Measurements from ENCODE around the gene NCKAP5.

NCKAP5 gene

GRCh38 chr2:132752421-132753206 lies 815.6 kb downstream of the NCKAP5 start:
- DNase-seq (ENCODE audit: low read depth), result no peak

DNA sequence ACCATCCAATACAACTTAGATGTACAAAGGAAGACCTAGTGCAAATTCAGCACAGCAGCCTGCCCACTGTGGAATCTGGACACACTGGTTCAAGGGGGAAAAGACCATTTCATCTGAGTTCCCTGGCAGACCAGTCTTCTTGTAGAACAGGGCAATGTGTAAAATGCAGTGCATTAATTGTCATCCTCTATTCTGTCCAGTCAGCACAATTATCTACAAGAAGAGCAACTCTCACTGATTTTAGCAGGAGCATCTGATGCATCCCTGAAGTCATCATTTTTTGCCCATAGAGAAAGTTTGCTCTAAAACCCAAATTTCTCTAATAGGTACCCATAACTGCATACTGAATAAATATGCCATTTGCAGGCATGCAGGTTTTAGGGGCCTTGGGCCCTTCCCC lies 816.4 kb downstream of the NCKAP5 start:
- no peak for DNase-seq (ENCODE audit: low read depth)

GRCh38 chr2:132750606-132751005 lies 817.7 kb downstream of the NCKAP5 start:
- no peak for DNase-seq (ENCODE audit: low read depth)

- no peak for DNase-seq (ENCODE audit: low read depth)
Observed at GRCh38 chr2:132747046-132747445, 821.2 kb downstream of the NCKAP5 start.

DNA sequence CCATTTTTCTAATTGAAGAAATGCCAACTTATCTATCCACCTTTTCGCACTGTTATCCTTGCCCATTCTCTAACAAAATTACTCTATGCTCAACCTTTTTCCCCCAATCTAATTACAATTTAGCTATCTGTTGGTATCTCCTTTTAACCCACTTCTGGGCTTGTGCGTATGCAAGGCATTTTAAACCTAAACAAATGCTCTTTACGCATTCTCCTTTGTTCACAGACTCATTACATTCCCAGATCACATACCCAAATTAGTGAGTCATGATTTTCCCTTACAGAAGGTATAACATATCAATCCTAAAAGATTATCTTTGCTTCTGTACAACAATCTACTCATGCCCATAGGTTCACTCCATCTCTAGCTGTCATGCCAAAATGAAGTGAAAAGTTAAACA lies 826.5 kb downstream of the NCKAP5 start:
- no peak for DNase-seq (ENCODE audit: low read depth)

DNA sequence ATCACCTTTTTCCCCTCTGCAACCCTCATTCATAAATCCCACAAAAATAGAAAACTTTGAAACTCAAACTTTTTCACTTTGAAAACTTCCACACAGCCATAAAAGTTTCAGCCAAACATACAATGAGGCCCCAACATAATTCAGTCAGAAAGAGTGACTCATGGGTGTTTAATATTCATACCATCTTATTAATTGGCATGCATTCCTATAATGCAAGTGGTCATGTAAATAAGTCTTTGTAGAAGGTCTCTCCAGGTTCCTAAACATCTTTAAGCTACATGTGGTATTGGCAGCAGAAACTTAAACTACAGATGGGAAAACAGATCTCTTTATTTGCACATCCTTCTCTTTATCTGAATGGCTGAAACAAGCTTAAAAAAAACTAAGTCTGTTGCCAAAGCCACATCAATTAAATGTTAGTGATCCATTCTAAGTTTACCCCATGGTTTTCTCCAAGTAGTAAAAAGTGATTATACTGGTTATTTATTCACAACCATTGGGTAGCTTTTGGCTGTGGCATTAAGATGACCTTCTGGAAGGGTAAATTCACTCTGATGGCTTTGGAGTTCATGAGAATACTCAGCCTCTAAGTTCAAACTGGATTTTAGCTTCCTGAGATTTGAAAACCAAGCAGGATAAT lies 828.1 kb downstream of the NCKAP5 start:
- DNase-seq (ENCODE audit: low read depth), result no peak

GRCh38 chr2:132738223-132738622 lies 830.0 kb downstream of the NCKAP5 start:
- no peak for DNase-seq (ENCODE audit: low read depth)

DNA sequence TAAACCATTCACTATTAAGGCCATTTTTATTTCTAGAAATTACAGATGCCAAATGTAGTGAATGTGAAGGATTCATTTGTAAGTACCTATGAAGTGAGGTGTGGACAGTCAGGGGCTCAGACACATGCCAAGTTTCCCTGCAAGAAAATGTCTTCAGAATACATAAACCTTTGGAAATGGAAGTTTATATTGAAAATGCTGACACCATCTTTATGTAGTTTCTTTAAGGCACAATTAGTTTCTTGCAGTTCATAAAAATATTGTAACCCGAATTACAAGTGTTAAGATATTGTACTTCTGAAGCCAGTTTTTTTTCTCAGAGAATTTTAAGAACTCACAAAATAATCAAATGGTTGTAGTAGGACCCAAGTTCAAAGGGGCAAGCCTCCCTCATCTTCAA lies 832.2 kb downstream of the NCKAP5 start:
- DNase-seq (ENCODE audit: low read depth), result no peak

GRCh38 chr2:132734961-132735360 lies 833.3 kb downstream of the NCKAP5 start:
- DNase-seq (ENCODE audit: low read depth), result no peak

DNA sequence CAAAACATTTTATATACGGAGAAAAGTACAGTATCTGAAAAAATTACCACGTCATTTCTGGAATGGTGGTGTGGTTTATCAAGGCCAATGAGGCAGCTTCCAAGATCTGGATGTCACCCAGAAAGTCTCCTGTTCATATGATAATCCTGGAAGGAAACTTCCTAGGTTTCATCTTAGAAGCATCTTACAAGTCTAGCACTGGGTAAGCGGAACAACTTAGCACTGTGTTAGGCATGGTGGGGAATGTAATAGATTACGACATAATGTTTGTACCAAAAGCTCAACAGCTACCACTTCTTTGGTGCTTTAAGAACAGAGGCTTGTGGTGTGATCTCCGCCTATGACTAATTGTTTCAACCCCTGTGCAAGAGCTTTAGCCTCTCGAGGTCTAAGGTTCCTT lies 835.2 kb downstream of the NCKAP5 start:
- no peak for DNase-seq (ENCODE audit: low read depth)

DNA sequence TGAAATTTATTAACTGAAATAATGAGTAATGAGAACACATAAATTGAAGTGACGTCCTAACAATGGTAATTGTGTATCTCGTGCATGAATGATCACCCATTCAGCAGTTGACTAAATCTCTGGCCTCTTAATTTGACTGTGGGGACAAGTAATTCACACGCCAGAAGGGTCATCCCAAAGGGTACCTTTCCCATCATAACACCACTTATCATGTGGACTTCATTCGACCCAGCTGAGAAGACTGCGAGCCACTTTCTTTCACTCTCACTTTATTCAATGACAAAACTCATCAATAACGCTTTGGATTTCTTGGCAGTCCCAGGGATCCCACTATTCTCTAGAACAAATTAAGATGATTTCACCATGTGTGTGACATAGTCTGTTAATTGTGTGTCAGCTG lies 835.6 kb downstream of the NCKAP5 start:
- DNase-seq (ENCODE audit: low read depth), result no peak

- no peak for DNase-seq (ENCODE audit: low read depth)
Observed at GRCh38 chr2:132731441-132731840, 836.8 kb downstream of the NCKAP5 start.

GRCh38 chr2:132730611-132731010 lies 837.7 kb downstream of the NCKAP5 start:
- no peak for DNase-seq (ENCODE audit: low read depth)

DNA sequence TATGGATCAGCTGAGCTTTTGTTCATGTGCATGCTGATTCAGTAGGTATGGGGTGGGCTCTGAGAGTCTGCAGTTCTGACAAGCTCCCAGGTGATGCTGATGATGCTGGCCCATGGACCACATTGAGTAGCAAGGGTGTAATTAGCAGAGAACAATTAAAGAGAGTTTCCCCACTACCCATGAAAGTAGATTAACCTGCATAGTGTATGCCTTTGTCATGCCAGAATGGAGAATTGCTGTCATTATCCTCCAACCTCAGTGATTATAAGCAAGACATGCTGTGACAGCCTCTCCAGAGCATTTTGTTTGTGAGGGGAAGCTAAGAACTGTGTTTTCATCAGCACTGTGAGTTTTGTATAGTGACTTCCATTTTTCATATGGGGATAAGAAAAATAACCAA lies 838.7 kb downstream of the NCKAP5 start:
- no peak for DNase-seq (ENCODE audit: low read depth)

DNA sequence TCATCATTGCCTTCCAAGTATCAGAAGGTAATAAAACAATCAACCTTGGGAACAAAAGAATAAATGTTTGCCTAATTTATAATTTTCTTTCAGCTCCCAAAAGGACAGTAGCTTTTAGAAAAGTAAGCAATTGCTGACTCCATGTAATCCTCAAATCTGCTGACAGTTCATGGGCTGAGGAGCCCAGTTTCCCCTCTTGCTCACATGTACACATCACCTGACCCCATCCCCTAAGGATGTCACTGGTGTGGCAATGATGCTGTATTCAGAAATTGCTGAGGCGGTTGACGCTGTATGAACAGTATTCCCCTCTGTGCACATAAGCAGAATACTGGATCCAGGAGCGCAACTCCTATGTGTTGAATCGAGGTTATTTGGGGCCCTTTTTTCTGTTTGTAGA lies 842.1 kb downstream of the NCKAP5 start:
- no peak for DNase-seq (ENCODE audit: low read depth)

DNA sequence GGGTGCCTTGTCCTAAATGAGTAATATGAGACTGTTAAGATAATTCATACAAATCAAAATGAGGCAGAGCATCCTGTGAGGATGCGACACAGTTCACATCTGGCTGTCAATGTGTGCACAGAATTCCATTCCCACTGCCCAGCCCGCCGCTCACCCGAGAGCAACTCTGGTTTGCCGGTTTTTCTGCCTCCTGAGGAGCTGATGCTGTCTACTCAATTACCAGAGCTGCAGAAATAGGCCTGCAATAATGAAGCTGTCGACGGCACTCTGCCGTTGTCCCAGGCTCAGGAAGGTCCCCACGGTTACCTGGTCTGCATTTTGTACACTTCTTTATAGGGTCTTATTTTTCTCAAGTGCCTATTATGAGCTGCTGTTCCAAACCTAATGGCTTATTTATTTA lies 842.5 kb downstream of the NCKAP5 start:
- no peak for DNase-seq (ENCODE audit: low read depth)

GRCh38 chr2:132725148-132725547 lies 843.1 kb downstream of the NCKAP5 start:
- no peak for DNase-seq (ENCODE audit: low read depth)

- no peak for DNase-seq (ENCODE audit: low read depth)
Observed at GRCh38 chr2:132721938-132722337, 846.3 kb downstream of the NCKAP5 start.

GRCh38 chr2:132720393-132720792 lies 847.9 kb downstream of the NCKAP5 start:
- DNase-seq (ENCODE audit: low read depth), result no peak

DNA sequence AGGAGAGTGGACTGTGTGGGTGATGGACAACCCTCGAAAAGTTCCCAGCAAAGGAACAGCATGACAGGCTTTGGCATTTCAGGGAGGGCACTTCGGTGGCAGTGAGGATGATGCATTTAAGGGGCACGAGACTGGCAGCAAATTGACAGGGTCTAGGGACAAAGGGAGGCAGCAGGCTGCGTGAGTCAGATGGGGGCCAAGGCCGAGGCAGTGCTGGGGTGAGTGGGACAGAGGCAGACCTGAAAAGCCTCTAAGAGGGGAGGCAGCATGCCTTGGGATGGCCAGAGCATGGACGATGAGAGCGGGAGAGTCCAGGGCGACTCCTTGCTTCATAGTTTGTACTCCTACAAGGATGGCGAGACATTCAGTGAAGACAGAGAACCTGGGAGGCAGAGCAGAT lies 848.8 kb downstream of the NCKAP5 start:
- DNase-seq (ENCODE audit: low read depth), result no peak

DNA sequence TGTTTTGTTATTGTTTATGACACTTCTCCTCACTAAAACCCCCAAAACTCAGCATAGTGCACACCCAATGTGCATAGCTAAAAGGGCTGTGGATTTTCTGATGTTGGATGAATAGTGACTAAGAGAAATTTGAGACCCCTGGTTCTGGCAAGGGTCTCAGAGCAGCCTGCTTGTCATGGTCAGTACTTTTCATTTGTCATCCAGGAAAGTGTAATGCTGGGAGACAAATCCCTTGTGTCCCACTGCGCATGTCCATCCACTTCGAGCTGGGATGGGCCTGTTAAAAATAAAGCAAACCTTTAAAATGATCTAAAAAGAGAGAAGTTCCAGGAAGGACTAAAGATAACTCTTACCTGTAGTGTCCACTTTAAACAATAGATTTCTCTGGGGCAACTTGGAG lies 851.3 kb downstream of the NCKAP5 start:
- no peak for DNase-seq (ENCODE audit: low read depth)

GRCh38 chr2:132715386-132716351 lies 852.6 kb downstream of the NCKAP5 start:
- DNase-seq (ENCODE audit: low read depth), result no peak

DNA sequence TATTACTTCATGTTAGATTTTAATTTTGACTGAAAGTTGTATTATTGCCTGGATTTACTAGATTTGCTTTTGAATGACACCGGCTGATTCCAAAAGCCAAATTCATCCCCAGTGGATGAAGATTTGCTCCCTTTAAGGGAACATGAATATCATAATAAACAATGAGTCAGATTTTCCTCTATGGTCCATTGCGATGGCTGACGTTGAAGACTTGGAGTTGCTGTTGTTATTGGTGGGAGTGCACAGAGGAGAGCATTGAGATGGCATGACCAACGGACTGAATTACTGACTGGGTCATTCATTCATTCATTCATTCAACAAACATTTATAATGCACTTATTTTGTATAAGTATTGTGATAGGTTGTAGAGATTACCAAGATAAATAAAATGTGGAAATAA lies 864.9 kb downstream of the NCKAP5 start:
- no peak for DNase-seq (ENCODE audit: low read depth)

All from activated T-helper 1 cell treated with Interleukin-2 at 50 U/mL for 16 hours (primary cell).